B cell (primary cell): ENCODE data around the gene C3orf18. TPM values are rescaled to one million over a fixed set of nuclear protein-coding genes. Genes with fewer than 3 reads are reported as not detected.

Experiments used
- ATAC-seq: fragments of 200-7000 bp; cut with Tn5 transposase; one replicate; pipeline ENCODE4 v1.10.0; 2021; ENCODE audit warnings: low read depth, mild to moderate bottlenecking, moderate number of reproducible peaks, moderate library complexity
- CTCF ChIA-PET: fragments of 350-600 bp; sonication (Branson Sonifier 250); formaldehyde crosslinking; loops from one replicate; lab custom pipeline; 2021; ENCODE audit warnings: antibody characterized with exemption, inconsistent platforms; lab: Charles Lee
- POLR2A ChIA-PET: fragments of 350-600 bp; sonication (Branson Sonifier 250); formaldehyde crosslinking; loops from one replicate; lab custom pipeline; 2021; ENCODE audit warnings: antibody characterized with exemption; lab: Charles Lee
- DNase-seq: peaks from one replicate; pipeline ENCODE4 v3.0.0; 2013
- H2AFZ ChIP-seq: 2 replicates; pipeline ENCODE4 v1.6.1; 2012; ENCODE audit warnings: mild to moderate bottlenecking, low read depth, low read length; ENCODE audit not compliant: insufficient read depth, poor library complexity, severe bottlenecking
- H3K27ac ChIP-seq, 2 donors: 1 replicate in 1 of 2; 2 replicates in 1 of 2; pipeline ENCODE4 v1.5.1; 2012 to 2013; ENCODE audit warnings: low read length in 2 of 2, mild to moderate bottlenecking in 2 of 2, moderate library complexity in 1 of 2
- H3K27me3 ChIP-seq, 4 experiments: fragments of 200-600 bp in 1 of 4; sonication (generic) in 1 of 4; replicated peaks in 1 of 4; 1 replicate in 2 of 4; 2 replicates in 2 of 4; pipeline versions ENCODE4 v1.6.1 to v1.7.0; 2013 to 2016; ENCODE audit warnings: low read length in 3 of 4, mild to moderate bottlenecking in 2 of 4, mixed read lengths in 1 of 4, moderate library complexity in 1 of 4; ENCODE audit not compliant: insufficient read depth in 4 of 4, control insufficient read depth in 3 of 4; ENCODE audit errors: control extremely low read depth in 1 of 4
- H3K36me3 ChIP-seq, 2 experiments: replicated peaks in 1 of 2; 1 replicate in 1 of 2; 2 replicates in 1 of 2; pipeline versions ENCODE4 v1.6.1 to v1.7.1; 2013; ENCODE audit warnings: low read length in 1 of 2; ENCODE audit not compliant: insufficient read depth in 2 of 2, control insufficient read depth in 1 of 2; ENCODE audit errors: control extremely low read depth in 1 of 2, extremely low read depth in 1 of 2
- H3K4me1 ChIP-seq, 2 donors: fragments of 200-600 bp in 1 of 2; sonication (generic) in 1 of 2; 1 replicate in 1 of 2; 2 replicates in 1 of 2; pipeline versions ENCODE4 v1.5.1 to v1.6.1; 2013 to 2017; ENCODE audit warnings: low read length in 2 of 2; ENCODE audit not compliant: control insufficient read depth in 2 of 2, insufficient read depth in 2 of 2
- H3K4me2 ChIP-seq: replicated peaks from 2 replicates; pipeline ENCODE3; 2012; ENCODE audit warnings: mild to moderate bottlenecking, low read depth, low read length; ENCODE audit not compliant: poor library complexity, severe bottlenecking
- H3K4me3 ChIP-seq, 5 experiments: fragments of 200-600 bp in 1 of 5; sonication (generic) in 1 of 5; 1 replicate in 3 of 5; 2 replicates in 2 of 5; pipeline versions ENCODE4 v1.5.1 to v1.7.0; 2011 to 2016; ENCODE audit warnings: low read length in 4 of 5, mild to moderate bottlenecking in 4 of 5, low read depth in 2 of 5, control low read depth in 1 of 5, moderate library complexity in 1 of 5; ENCODE audit not compliant: insufficient read depth in 1 of 5; ENCODE audit errors: control extremely low read depth in 1 of 5, extremely low read depth in 1 of 5
- H3K79me2 ChIP-seq: fragments of 200-600 bp; sonication (generic); one replicate; pipeline ENCODE4 v1.6.0; 2016; ENCODE audit warnings: low read length; ENCODE audit not compliant: control insufficient read depth, insufficient read depth
- H3K9ac ChIP-seq: fragments of 200-600 bp; sonication (generic); 2 replicates; pipeline ENCODE4 v1.6.1; 2017; ENCODE audit warnings: mild to moderate bottlenecking, low read length, moderate library complexity
- H3K9me3 ChIP-seq, 3 donors: one replicate each; pipeline versions ENCODE4 v1.6.1 to v1.7.1; 2013; ENCODE audit warnings: low read length in 2 of 3; ENCODE audit not compliant: control insufficient read depth in 2 of 3, insufficient read depth in 1 of 3; ENCODE audit errors: control extremely low read depth in 1 of 3
- H4K20me1 ChIP-seq: 2 replicates; pipeline ENCODE4 v1.6.0; 2012; ENCODE audit warnings: mild to moderate bottlenecking, low read length; ENCODE audit not compliant: insufficient read depth, control insufficient read depth, poor library complexity, severe bottlenecking
- H3K27ac Mint-ChIP-seq: one replicate; pipeline ENCODE4 v1.8.0; 2021; ENCODE audit warnings: mixed read lengths
- H3K27me3 Mint-ChIP-seq: one replicate; pipeline ENCODE4 v1.8.0; 2021; ENCODE audit warnings: mixed read lengths
- H3K4me1 Mint-ChIP-seq: one replicate; pipeline ENCODE4 v1.8.0; 2021; ENCODE audit warnings: mixed read lengths
- H3K4me3 Mint-ChIP-seq: one replicate; pipeline ENCODE4 v1.8.0; 2021; ENCODE audit warnings: mixed read lengths
- H3K9me3 Mint-ChIP-seq: one replicate; pipeline ENCODE4 v1.8.0; 2022; ENCODE audit warnings: mixed read lengths; ENCODE audit not compliant: insufficient read depth
- CTCF ChIP-seq: fragments of 200-600 bp; IDR thresholded peaks from one replicate; pipeline ENCODE4 v1.8.0; 2022; ENCODE audit warnings: antibody characterized with exemption, mild to moderate bottlenecking
- EZH2 ChIP-seq: IDR thresholded peaks from 2 replicates; pipeline ENCODE4 v1.6.1; 2012; ENCODE audit warnings: borderline replicate concordance, low read depth, mild to moderate bottlenecking, moderate library complexity, low read length; ENCODE audit not compliant: insufficient read depth, poor library complexity, severe bottlenecking
- WGBS: methylation state at CpG from one replicate; pipeline ENCODE4 v1.1.5; 2013; ENCODE audit warnings: missing lambda C conversion rate; ENCODE audit not compliant: insufficient coverage; 5-methylcytosine and 5-hydroxymethylcytosine counted together
- intact Hi-C: fragments of 100-400 bp; cut with micrococcal nuclease; formaldehyde crosslinking; loops from one replicate; pipeline ENCODE4 v1.10.0; 2022
- polyA plus RNA-seq: library from polyadenylated mRNA; depleted of rRNA; stranded (reverse); fragments of >200 nt; gene quantifications from 2 replicates; pipeline ENCODE4 v1.2.3, GENCODE V29; 2012
- total RNA-seq, 2 donors: library from RNA; stranded (reverse); fragments of 120-200 nt in 1 of 2; gene quantifications; 1 replicate in 1 of 2; 2 replicates in 1 of 2; pipeline versions ENCODE4 v1.2.3 to v1.2.4, GENCODE V29; 2013 to 2022

The C3orf18 gene
- total and polyA plus RNA-seq, 2 donors (not counting 1 experiment from before 2014, with no cell fraction given) = 14.3 to 15.4 TPM

GRCh38 chr3:50523279-50523811, 44.2 kb downstream of the C3orf18 start:
- H3K4me1 Mint-ChIP-seq = peaks cover 8% of the 10 kb centered on the region
- Histone ChIP-seq H3K27ac (no peak overlapping the region), H2AFZ (no peak overlapping the region), H3K79me2 (no peaks in the 10 kb centered on the region), H4K20me1 (no peaks in the 10 kb centered on the region), H3K4me1 (peaks cover 3 to 7% of the 10 kb centered on the region in 2 donors), H3K27me3 (peaks cover 0 to 4% (median 0%) of the 10 kb centered on the region in 4 experiments), H3K4me2 (no peak overlapping the region), H3K9me3 (no peaks in the 10 kb centered on the region), H3K9ac (no peak overlapping the region), H3K4me3 (no peak overlapping the region), H3K36me3 (no peaks in the 10 kb centered on the region)
- H3K27ac Mint-ChIP-seq = no peak overlapping the region
- CTCF ChIA-PET = interaction anchor here (0.6 to 3.4 kb wide), 8 partner anchors 9 to 753 kb away, joined by 3 to 24 read pairs (median 3); partner anchors contain the start of gene C3orf18
- no peaks in the 10 kb centered on the region for H3K9me3 Mint-ChIP-seq
- POLR2A ChIA-PET = no interaction called here
- no peak for ATAC-seq
- intact Hi-C loops = no loop called here
- no peak overlapping the region for H3K4me3 Mint-ChIP-seq
- H3K27me3 Mint-ChIP-seq = peaks cover 9% of the 10 kb centered on the region
- no peak for DNase-seq
- 90% methylated on average over 7 of the region's 9 CpGs for WGBS
- TF ChIP-seq EZH2 = no peak
- no peak for TF ChIP-seq CTCF

DNA sequence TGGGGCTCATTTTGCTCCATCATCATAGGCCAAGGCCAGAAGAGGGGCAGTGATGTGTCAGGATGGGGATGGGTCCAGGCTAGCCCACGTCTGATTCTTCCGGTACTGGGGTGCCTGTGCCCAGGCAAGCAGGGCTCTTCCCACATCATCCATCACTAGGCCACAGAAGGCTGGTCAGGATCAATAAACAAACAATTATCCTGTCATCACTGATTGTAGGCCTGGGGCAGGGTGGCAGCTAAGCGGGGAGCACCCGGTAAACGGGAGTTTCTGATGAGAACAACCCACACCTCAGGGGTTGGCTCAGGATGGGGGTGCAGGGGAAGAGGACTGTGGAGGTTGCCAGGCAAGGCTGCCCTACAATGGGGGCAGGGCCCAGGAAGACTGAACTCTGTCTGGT, 46.0 kb downstream of the C3orf18 start:
- DNase-seq (no peak), ATAC-seq (no peak)
- Mint-ChIP-seq H3K4me3 (no peak overlapping the region), H3K27ac (no peak overlapping the region), H3K4me1 (peaks cover 12% of the 10 kb centered on the region), H3K27me3 (peaks cover 5% of the 10 kb centered on the region), H3K9me3 (no peaks in the 10 kb centered on the region)
- WGBS = 100% methylated on average over 2 of the region's 5 CpGs
- TF ChIP-seq EZH2 (no peak), CTCF (no peak)
- CTCF ChIA-PET = interaction anchor here (1.5 to 2.8 kb wide), 2 partner anchors 21 to 92 kb away, joined by 5 to 24 read pairs; no protein-coding TSS in a partner anchor
- Histone ChIP-seq H3K27ac (no peak overlapping the region), H2AFZ (no peak overlapping the region), H4K20me1 (no peaks in the 10 kb centered on the region), H3K4me2 (no peak overlapping the region), H3K9me3 (no peaks in the 10 kb centered on the region), H3K4me3 (no peak overlapping the region), H3K79me2 (no peaks in the 10 kb centered on the region), H3K27me3 (peaks cover 0 to 4% (median 0%) of the 10 kb centered on the region in 4 experiments), H3K9ac (no peak overlapping the region), H3K4me1 (peaks cover 6 to 14% of the 10 kb centered on the region in 2 donors), H3K36me3 (no peaks in the 10 kb centered on the region)
- POLR2A ChIA-PET = no interaction called here
- intact Hi-C loops = no loop called here
